ENCODE results near the gene RAB27A.
"Not testable (repeated sequence)": the region's sequence is repeated elsewhere in the genome, so short reads cannot be mapped to it uniquely, and the experiment has no call there.

RAB27A gene

GRCh38 chr15:55289746-55290527, at the start of gene RAB27A:
Gene RAB27A (minus strand): TSS chr15:55289813. CDS start chr15:55234934, 54,879 bp downstream.
- DNase-seq (ENCODE audit: low read depth in 4 of 4, low spot score in 1 of 4): peak in 3 of 4 experiments; percentile 47 to 75 (median 74)

- no peak for DNase-seq (ENCODE audit: low read depth in 4 of 4, low spot score in 1 of 4)
Measured at GRCh38 chr15:55337160-55337559, 47.5 kb upstream of the RAB27A start.

- DNase-seq (ENCODE audit: low read depth in 4 of 4, low spot score in 1 of 4): no peak
Measured at GRCh38 chr15:55334997-55335396, 45.4 kb upstream of the RAB27A start.

GRCh38 chr15:55334371-55334770, 44.8 kb upstream of the RAB27A start:
- DNase-seq (ENCODE audit: low read depth in 4 of 4, low spot score in 1 of 4): no peak

- no peak for DNase-seq (ENCODE audit: low read depth in 4 of 4, low spot score in 1 of 4)
Measured at GRCh38 chr15:55327387-55327786, 37.8 kb upstream of the RAB27A start.

GRCh38 chr15:55322467-55322866, 32.9 kb upstream of the RAB27A start:
- DNase-seq (ENCODE audit: low read depth in 4 of 4, low spot score in 1 of 4): no peak

- no peak for DNase-seq (ENCODE audit: low read depth in 4 of 4, low spot score in 1 of 4)
Measured at GRCh38 chr15:55320963-55321362, 31.4 kb upstream of the RAB27A start.

- DNase-seq (ENCODE audit: low read depth in 4 of 4, low spot score in 1 of 4): no peak
Measured at GRCh38 chr15:55320238-55320550, 30.6 kb upstream of the RAB27A start.

- no peak for DNase-seq (ENCODE audit: low read depth in 4 of 4, low spot score in 1 of 4)
Measured at GRCh38 chr15:55319537-55320237, 30.1 kb upstream of the RAB27A start.

GRCh38 chr15:55318588-55319494, 29.2 kb upstream of the RAB27A start, which contains the start of the genes PIGB and PIGBOS1:
Gene PIGB (plus strand): TSS chr15:55319222. CDS start chr15:55319251, 29 bp downstream.
Gene PIGBOS1 (minus strand): TSS chr15:55319123. CDS start chr15:55317792, 1,331 bp downstream.
- DNase-seq (ENCODE audit: low read depth in 4 of 4, low spot score in 1 of 4): peak; percentile 41 to 68 (median 56)

- DNase-seq (ENCODE audit: low read depth in 4 of 4, low spot score in 1 of 4): not testable (repeated sequence)
Measured at GRCh38 chr15:55302801-55303200, 13.2 kb upstream of the RAB27A start.

- DNase-seq (ENCODE audit: low read depth in 4 of 4, low spot score in 1 of 4): no peak
Measured at GRCh38 chr15:55297315-55297714, 7.7 kb upstream of the RAB27A start.

- peak in 3 of 4 experiments; percentile 54 to 77 (median 77) for DNase-seq (ENCODE audit: low read depth in 4 of 4, low spot score in 1 of 4)
Measured at GRCh38 chr15:55290528-55291057, 980 bp upstream of the RAB27A start.

- DNase-seq (ENCODE audit: low read depth in 4 of 4, low spot score in 1 of 4): peak in 2 of 4 experiments; percentile 13 to 15
Measured at GRCh38 chr15:55289011-55289745, 435 bp downstream of the RAB27A start.

- DNase-seq (ENCODE audit: low read depth in 4 of 4, low spot score in 1 of 4): no peak
Measured at GRCh38 chr15:55288006-55288717, 1.5 kb downstream of the RAB27A start.

GRCh38 chr15:55286442-55287189, 3.0 kb downstream of the RAB27A start:
- not testable (repeated sequence) for DNase-seq (ENCODE audit: low read depth in 4 of 4, low spot score in 1 of 4)

- no peak for DNase-seq (ENCODE audit: low read depth in 4 of 4, low spot score in 1 of 4)
Measured at GRCh38 chr15:55284426-55284825, 5.2 kb downstream of the RAB27A start.

- DNase-seq (ENCODE audit: low read depth in 4 of 4, low spot score in 1 of 4): no peak
Measured at GRCh38 chr15:55283379-55284147, 6.0 kb downstream of the RAB27A start.
